Superior temporal gyrus (tissue), 1 donor: ENCODE results near the gene GSAP.

Experiments used
- DNase-seq: peaks from one replicate; pipeline ENCODE4 v3.0.0-alpha.2; 2016; ENCODE audit errors: extremely low spot score

Gene GSAP

DNA sequence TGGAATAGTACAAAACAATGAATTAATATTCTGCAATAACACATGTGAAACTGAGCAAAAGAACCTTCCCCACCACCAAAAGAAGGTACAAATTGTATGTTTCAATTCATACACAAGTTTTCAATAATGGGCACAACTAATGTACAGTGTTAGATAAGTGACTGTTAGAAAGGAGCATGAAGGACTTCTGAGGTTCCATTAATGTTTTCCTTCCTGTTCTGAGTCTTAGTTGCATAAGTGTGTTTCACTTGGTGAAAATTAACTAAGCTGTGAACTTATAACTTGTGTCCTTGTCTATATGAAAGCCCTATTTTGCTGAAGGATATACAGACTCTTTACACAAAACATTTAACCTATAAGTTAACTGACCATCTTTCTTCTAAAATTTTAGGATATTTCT, 8.2 kb downstream of the GSAP start:
- no peak for DNase-seq

DNA sequence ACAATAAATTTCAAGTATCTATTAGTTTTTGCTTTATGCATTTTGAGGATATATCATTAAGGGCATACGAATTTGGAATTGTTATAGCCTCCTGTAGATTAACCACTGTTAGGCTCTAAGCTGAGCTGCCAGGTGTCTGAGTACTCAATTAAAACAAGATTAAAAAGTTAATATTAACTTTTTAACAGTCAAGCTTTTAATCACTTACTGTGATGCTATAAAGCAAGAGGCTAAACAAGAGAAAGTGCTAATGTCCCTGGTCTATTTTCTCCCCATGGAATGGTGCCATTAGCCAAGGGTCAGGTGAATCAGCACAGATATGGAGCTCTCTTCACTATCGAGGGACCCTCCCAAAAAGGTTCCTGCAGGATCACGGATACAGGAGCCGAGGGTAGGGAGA, 9.7 kb downstream of the GSAP start:
- no peak for DNase-seq

DNA sequence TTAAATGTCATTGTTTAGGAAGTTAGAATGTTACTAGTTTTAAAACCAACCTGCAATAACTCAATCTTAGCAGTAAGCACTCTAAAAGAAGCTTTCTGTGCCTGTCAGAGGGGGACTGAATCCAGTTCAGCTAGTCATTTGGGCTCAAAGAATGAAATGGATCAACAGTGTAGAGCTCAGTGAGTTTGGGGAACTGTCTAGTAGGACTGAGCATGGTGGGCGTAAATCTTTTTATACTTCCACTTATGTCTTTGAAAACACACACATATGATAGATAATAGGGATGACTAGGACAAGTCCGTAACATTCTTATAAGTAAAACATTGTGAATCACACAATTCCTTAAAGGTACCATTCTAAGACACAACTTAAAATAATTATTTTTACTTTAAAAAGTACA, 11.5 kb downstream of the GSAP start:
- DNase-seq, result no peak

DNA sequence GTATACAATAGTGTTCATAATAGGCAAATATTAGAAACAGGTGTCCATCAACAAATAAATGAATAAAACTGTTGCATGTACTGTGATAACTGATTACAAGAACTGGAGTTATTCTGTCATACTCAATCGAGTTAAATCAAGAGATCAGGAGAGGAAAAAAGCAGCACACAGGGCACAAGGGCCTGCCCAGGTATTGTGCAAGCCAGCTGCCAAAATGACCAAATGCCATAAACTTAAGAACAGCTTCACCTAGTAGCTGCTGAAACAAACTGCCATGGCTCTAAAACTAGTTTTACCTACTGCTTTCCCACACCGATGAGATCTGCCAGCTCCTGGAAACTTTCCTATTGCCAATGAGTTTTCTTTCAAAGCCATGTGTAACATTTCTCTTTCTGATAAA, 12.2 kb downstream of the GSAP start:
- no peak for DNase-seq

DNA sequence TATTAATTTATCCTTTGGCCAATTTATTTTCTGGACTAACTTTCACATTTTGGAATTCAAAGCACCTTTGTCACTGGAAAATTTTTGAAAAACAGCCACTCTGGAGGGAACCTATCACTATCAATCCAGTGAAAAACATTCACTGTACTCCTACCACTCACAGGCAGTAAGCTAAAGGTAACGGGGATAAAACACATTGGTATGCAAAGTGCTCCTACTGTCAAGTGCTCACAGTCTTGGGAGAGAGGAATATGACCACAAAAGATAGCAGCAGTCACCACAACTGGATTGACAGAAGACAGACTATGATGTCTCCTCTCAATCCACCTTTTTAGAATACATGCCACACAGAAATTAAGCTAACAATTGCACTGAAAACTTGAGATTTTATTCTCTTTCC, 13.3 kb downstream of the GSAP start:
- DNase-seq, result no peak

DNA sequence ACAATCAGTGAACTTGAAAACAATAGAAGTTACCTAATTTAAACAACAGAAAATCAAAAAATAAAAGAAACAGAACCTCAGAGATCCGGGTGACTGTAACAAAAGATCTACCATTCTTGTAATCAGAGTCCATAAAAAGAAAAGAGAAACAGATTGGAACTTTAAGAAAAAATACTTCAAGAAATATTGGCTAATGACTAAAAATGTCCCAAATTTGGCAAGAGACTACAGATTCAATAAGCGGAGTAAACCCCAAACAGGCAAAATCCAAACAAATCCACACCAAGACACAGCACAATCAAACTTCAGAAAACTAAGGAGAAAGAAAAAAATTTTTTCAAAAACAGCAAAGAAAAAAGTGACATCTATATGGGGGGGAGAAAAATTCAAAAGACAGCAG, 15.1 kb downstream of the GSAP start:
- no peak for DNase-seq

DNA sequence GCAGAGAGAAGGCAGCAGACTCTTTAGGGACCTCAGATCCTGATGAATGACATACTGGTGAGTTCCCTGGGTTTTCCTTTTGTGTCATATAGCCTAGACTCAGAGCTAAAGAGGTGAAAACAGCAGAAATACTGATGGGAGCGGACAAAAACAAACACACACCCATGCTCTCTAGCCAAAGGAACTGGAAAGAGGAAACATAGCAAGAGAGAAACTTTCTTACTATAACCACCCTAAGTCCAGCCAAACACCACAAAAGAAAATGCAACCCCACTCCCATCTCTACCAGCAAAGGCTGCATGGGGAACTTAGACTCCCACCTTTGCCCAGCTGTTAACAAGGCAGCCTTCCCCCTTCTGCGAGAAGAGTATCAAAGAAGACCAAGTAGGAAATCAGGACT, 16.3 kb downstream of the GSAP start:
- no peak for DNase-seq

DNA sequence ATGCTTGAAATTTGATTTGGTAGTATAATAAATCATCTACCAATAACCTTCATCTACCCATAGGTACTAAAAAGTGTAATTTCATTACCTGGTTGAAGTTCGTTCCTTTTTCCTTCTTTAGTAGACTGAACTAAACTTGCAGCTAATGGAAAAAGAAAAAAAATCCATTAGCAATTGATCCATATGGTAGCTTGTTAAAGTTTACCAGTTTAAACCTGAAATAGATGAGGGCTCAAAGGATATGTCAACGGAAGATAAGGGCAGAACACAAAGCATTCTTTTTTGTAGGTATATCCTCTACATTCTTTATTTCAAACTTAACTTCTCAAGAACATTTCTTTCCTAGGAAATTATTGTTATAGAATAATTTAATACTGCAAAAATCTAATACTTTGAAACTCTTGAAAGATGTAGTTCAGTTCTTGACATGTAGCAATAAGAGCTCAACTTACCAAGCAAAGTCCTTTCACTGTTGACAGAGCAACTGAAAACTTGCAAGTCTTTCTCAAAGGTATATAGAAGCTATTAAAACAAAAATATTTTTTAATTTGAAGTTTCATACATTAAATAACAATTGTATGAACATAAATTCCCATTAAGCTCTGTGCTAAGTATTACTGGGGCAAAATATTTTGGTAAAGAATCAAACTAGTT, 19.1 kb downstream of the GSAP start:
- no peak for DNase-seq

DNA sequence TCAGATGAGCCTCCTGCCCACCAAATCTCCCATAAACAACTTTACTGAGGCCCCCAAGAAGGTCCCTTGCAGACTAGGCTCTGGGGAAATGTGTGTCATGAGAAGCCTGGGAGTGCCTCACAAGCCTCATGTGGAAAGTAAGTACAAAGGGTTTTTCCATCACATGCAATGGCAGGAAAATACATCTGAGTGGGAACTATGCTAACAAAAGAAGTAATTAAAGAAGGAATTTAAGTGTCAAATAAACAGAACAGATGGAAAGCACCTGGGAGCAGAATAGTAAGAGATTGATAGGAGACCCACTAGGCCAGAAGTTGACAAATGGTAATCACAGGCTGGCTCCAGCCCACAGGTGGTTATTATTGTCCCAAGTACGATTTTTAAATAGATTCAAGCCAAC, 20.5 kb downstream of the GSAP start:
- no peak for DNase-seq

DNA sequence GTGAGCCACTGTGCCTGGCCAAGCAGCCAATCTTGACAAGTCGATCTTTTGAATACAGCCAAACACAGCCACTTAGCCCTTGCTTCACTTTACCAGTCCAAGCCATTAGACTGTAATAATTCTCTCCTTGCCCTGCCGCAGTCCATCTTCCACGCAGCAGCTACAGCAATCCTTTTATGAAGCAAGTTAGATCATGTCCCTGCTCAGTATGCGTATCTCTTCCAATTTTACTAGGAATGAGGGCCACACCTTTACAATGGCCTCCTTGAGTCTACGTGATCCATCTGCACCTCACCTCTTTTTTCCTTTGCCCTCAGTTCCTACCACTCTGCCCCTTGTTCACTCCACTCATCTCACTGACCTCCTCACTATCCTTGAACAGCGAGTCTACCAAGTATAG, 22.2 kb downstream of the GSAP start:
- no peak for DNase-seq

DNA sequence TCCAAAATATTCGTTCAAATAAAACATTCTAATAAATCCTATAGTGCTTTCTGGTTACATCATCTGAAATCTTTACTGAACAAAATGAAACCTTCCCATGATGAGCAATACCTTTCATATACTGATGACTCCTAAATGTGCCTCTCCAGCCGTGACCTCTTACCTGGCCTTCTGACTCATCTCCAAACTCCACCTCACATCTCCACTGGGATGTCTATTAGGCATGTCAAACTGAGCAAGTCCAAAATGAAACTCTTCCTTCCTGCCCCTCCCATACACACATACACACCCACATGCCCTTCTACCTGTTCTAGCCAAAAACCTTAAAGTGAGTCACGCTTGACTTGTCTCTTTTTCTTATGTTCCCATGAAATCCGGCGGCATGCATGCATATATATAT, 22.9 kb downstream of the GSAP start:
- DNase-seq, result no peak

DNA sequence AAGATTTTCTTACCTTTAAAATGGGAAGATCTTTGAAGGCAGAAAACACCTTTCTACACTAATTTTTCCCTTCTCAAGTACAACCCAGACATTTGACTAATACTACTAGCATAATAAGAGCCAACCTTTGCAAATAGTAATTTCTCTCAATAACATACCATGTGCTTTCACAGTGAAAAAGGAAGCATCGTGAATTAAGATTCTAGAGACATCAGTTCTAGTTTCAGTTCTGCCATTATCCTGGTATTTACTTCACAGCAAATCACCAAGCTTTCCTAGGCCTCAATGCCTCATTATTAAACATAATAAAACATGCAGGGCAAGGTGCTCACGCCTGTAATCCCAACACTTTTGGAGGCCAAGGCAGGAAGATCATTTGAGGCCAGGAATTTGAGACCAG, 24.9 kb downstream of the GSAP start:
- no peak for DNase-seq

DNA sequence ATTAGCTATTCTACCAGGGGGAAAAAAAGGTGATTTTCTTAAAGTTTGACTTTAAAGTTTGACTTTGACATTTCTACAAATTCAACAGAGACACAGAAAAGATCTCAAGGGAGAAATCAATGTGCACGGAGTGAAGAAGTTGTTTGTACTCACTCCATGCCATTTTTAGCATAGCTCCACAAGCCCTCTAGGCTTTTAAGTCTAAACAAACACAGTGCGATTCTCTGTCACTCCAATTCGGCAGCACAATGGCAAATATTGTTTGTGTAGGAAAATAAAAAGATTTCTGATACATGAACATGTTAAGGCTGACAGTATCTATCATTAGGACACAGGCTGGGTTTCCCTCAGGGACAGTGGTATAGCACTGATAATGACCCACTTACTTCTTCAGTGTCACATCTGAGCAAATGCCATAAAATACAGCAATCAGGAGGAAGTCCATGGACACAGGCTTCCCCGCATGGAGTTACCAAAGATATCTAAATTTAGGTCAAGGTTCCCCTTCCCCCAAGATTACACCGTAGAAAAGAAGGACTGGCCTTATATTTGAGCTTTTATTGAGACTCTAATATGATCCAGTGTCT, 28.0 kb downstream of the GSAP start:
- DNase-seq, result no peak

DNA sequence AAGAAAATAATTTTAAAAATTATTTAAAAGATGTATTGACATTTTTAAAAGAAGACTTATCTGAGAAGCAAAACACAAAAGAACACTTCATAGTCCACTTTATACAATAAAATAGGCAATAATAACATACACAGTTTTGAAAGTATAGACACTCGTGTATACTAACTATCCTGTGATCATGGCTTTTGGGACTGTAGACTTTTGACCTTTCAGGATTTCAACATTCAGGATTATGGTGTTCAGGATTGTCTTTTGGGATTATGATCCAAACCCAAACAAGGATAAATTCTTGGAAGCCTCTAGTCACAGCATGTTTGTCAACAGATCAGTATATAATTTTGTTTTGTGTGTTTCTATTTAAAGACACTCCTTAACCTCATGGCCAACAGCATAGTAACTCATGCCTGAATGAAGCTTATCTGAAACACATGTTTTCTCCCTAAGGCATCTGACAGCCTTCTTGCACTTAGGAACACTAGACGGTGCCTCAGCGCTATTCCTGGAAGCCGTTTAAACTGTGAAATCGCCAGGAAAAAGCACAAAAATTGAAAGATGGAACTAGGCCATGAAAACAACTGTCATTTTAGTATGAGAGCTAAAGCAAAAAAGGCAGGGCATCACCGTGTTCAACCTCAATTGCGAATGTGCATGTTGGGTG, 29.9 kb downstream of the GSAP start:
- DNase-seq, result no peak

DNA sequence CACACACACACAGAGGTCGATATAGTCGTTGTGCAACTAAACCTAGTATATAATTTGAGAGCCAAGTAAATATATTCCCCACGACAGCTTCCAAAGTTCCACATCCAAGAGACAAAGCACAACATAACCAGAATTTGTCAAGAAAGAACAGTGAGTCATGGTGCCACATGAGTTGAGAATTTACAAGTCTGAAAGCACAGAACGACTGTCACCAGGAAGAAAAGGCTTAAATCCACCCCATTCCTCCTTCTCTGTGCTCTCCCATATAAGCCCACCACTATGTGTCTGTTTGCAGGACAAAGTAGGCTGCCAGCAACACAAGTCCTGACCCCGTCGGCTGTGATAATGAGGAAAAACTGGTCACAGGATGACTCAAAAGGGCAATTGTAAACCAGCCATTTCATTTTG, 32.8 kb downstream of the GSAP start:
- no peak for DNase-seq

DNA sequence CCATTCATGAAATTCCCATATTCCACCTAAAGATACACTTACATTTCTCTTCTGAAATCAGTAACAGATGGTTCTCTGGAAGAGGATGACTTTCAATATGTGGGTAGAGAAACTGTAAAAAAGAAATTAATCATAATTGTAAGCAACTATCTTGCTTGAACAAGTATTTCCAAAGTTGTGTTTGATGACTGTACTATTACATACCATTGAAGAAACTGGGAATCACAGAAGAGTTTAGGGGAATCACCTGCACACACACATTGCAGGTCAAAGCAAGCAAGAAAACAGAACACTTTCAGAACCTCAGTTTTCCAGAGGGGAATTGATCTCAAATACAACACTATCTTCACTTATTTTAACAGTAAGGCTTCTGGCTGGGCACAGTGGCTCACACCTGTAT, 33.6 kb downstream of the GSAP start:
- DNase-seq, result no peak

DNA sequence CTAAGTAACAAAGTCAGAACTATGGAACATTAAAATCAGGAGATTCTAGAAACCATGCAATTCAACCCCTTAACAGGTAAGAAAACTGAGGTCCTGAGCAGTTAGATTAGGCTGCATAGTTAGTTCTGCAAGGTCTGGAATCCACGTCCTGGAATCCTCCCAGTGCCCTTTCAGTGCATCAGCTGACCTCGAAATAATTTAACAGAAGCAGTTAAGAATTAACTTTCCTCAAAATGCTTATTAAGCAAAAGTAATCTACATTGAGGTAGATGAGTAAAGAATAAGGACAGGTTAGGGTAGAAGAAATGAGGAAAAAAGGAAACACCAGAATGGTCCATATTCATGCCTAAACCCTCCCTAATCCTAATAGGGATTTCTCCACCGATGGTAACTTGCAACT, 37.6 kb downstream of the GSAP start:
- no peak for DNase-seq

DNA sequence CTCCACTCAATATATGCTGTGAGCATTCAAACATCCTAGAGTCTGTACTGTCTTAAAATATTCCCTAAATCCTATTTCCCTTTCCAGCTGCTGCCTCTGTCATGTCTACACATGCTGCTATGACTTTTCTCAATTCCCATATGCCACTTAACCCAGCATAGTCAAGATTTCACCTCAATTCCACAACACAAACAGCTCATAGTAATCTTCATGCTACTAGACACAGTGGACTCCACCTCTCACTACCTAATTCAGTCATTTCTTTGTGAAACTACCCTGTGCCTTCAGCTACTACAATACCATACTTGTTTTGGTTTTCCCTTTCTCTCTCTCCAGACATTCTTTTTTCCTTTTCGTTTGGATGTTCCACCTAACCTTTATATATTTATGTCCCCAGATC, 45.5 kb downstream of the GSAP start:
- DNase-seq, result no peak

DNA sequence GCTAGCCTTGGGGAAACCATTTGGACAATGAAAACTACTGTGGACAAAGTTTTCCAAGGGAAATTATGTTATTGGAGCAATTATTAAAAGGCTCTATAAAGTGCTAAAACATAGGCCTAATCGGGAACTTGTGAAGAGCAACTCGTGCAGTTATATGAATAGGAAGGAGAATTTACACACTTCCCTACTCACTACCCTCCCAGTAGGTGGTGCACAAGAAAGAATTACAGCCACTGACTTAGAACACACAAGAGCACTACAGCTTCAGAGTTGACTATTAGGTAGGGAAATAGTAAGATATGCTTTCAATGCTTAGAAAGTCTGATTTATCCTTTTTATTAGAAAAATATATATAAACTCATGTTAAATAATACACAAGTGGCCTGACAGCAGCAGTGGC, 47.2 kb downstream of the GSAP start:
- no peak for DNase-seq

DNA sequence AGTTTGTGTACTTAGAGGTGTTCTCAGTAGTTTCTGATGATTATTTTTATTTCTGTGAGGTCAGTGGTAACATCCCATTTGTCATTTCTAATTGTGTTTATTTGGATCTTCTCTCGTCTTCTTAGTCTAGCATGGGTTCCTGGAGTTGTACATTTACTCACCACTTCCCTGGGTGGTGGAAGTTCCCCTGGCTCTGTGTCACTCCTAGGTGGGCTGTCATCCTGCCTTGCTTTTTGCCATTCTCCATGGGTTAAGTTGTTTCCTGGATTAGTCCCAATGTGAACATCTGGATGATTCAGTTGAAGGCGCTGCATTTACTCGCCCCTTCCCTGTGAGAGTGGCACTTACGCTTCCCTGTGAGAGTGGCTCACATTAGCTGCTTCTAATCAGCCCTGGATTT, 48.2 kb downstream of the GSAP start:
- no peak for DNase-seq

DNA sequence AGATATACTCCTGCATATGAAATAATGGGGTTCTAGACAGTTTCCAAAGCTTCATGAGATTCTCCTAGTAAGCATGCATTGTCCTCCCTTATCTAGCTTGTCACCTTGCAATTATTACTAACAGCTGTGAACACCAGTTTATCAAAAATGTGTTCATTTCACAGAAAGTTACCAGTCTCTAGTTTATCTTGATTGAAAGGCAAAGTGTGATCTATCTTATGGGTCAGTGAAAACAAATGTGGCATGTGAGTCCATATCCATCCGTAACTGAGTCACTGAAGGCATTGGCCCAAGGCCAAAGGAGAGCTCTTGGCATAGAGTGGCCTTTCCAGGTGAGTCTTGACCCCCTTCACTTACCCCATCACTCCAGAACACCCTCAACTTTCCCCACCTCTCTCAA, 53.2 kb downstream of the GSAP start:
- no peak for DNase-seq

DNA sequence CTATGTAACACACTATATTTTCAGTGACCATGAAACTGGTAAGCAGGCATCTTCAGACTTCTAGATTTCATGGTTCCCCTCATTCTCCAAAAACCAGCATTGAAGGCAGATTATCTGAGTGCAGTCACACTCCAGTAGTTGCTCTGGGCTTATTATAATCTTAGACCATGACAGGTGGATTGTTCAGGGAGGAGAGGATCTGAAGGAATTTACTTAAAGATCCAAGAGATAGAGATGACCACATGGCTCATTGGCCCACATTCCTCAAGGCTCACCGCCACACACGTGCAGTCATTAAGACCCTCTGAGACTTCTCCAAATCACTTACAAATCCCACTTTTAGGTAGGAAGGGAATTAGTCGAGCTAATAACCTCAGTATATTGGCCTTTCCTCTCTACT, 55.2 kb downstream of the GSAP start:
- DNase-seq, result no peak

DNA sequence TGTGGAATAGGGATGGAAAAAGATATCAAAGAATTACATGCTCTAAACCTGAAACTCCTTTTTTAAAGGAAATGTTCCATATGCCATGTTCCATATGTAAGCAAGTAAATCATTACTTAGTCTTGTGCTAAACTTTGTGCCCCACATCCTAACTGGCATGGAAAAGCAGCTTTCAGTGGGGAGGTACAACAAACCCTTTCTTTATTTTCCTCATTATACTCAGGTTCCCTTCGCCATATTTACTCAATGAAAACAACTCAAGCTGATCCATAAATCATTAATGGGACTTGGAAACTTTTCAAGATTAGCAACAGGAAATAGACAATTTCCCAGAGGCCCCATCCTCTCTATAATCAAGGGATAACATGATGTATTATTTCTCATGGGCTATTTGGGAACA, 56.0 kb downstream of the GSAP start:
- DNase-seq, result no peak

DNA sequence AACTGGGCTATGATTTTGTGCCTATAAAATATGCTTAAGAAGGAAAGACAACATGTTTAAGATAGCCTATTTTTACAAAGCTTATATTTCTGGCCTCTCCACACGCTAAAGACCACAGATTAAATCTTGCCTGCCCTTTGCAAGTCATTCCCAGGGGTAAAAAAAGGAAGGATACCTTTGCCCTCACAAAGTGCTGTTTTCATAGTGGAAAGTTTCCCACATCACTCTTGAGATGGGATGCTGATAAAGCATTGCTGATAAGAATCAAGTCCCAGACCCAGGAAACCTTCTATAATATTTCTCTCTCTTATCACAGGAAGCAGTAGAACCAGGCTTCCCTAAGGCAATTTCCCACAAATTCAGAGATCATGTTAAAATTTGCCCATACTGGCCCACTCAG, 56.5 kb downstream of the GSAP start:
- DNase-seq, result no peak
